ENCODE data around the gene ZNF611.
A peak's percentile ranks its signal among the peaks of the same experiment; 100 is the strongest.
"Not testable (repeated sequence)": the region's sequence is repeated elsewhere in the genome, so short reads cannot be mapped to it uniquely, and the experiment has no call there.

The ZNF611 gene

GRCh38 chr19:52724701-52725514, 9.9 kb downstream of the ZNF611 start:
- no peak overlapping the region for H3K4me3 ChIP-seq (replicated peaks; ENCODE audit: low read depth, low read length)
- no peak for TF ChIP-seq CTCF (IDR thresholded peaks at IDR 0.05; ENCODE audit: low read depth, low read length, missing control alignments)
- no peak for DNase-seq (ENCODE audit: extremely low read depth, low read depth)

- H3K4me3 ChIP-seq (replicated peaks; ENCODE audit: low read depth, low read length); DNase-seq (ENCODE audit: extremely low read depth, low read depth): not testable (repeated sequence)
These were observed 10.8 kb downstream of the ZNF611 start for GRCh38 chr19:52723907-52724598.

- no peak overlapping the region for H3K4me3 ChIP-seq (replicated peaks; ENCODE audit: low read depth, low read length)
- no peak for TF ChIP-seq CTCF (IDR thresholded peaks at IDR 0.05; ENCODE audit: low read depth, low read length, missing control alignments)
- DNase-seq (ENCODE audit: extremely low read depth, low read depth) = peak; percentile 59
These were observed 12.5 kb downstream of the ZNF611 start for GRCh38 chr19:52722062-52723003.

GRCh38 chr19:52720541-52720940, 14.3 kb downstream of the ZNF611 start:
- not testable (repeated sequence) for H3K4me3 ChIP-seq (replicated peaks; ENCODE audit: low read depth, low read length); DNase-seq (ENCODE audit: extremely low read depth, low read depth)

- TF ChIP-seq CTCF (IDR thresholded peaks at IDR 0.05; ENCODE audit: low read depth, low read length, missing control alignments) = no peak
- DNase-seq (ENCODE audit: extremely low read depth, low read depth) = no peak
- H3K4me3 ChIP-seq (replicated peaks; ENCODE audit: low read depth, low read length) = no peak overlapping the region
These were observed 18.3 kb downstream of the ZNF611 start for GRCh38 chr19:52716522-52716921.

GRCh38 chr19:52715902-52716301, 18.9 kb downstream of the ZNF611 start:
- DNase-seq (ENCODE audit: extremely low read depth, low read depth); H3K4me3 ChIP-seq (replicated peaks; ENCODE audit: low read depth, low read length): not testable (repeated sequence)

GRCh38 chr19:52715330-52715729, 19.5 kb downstream of the ZNF611 start:
- not testable (repeated sequence) for DNase-seq (ENCODE audit: extremely low read depth, low read depth); H3K4me3 ChIP-seq (replicated peaks; ENCODE audit: low read depth, low read length)

- not testable (repeated sequence) for H3K4me3 ChIP-seq (replicated peaks; ENCODE audit: low read depth, low read length); DNase-seq (ENCODE audit: extremely low read depth, low read depth)
These were observed 21.8 kb downstream of the ZNF611 start for GRCh38 chr19:52713051-52713450.

- not testable (repeated sequence) for H3K4me3 ChIP-seq (replicated peaks; ENCODE audit: low read depth, low read length); DNase-seq (ENCODE audit: extremely low read depth, low read depth)
These were observed 23.2 kb downstream of the ZNF611 start for GRCh38 chr19:52711661-52712060.

All from HFF-Myc (cell line).